ENCODE measurements around the gene RXFP1.

- TF ChIP-seq, protein P1, sequence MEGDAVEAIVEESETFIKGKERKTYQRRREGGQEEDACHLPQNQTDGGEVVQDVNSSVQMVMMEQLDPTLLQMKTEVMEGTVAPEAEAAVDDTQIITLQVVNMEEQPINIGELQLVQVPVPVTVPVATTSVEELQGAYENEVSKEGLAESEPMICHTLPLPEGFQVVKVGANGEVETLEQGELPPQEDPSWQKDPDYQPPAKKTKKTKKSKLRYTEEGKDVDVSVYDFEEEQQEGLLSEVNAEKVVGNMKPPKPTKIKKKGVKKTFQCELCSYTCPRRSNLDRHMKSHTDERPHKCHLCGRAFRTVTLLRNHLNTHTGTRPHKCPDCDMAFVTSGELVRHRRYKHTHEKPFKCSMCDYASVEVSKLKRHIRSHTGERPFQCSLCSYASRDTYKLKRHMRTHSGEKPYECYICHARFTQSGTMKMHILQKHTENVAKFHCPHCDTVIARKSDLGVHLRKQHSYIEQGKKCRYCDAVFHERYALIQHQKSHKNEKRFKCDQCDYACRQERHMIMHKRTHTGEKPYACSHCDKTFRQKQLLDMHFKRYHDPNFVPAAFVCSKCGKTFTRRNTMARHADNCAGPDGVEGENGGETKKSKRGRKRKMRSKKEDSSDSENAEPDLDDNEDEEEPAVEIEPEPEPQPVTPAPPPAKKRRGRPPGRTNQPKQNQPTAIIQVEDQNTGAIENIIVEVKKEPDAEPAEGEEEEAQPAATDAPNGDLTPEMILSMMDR (IDR thresholded peaks at IDR 0.05), result no peak
- TF ChIP-seq POLR2A (IDR thresholded peaks at IDR 0.05), result no peak
These were observed 2.4 kb downstream of the RXFP1 start for GRCh38 chr4:158523990-158524535.

Data from prostate gland (tissue), 2 donors.